Anterior cingulate cortex (tissue), 58 donors: ENCODE measurements around the gene GATAD2A.

Experiments used
- DNase-seq, 58 donors: peaks; one replicate each; lab custom pipeline; 2025; lab: John Stamatoyannopoulos, UW

GATAD2A gene

DNA sequence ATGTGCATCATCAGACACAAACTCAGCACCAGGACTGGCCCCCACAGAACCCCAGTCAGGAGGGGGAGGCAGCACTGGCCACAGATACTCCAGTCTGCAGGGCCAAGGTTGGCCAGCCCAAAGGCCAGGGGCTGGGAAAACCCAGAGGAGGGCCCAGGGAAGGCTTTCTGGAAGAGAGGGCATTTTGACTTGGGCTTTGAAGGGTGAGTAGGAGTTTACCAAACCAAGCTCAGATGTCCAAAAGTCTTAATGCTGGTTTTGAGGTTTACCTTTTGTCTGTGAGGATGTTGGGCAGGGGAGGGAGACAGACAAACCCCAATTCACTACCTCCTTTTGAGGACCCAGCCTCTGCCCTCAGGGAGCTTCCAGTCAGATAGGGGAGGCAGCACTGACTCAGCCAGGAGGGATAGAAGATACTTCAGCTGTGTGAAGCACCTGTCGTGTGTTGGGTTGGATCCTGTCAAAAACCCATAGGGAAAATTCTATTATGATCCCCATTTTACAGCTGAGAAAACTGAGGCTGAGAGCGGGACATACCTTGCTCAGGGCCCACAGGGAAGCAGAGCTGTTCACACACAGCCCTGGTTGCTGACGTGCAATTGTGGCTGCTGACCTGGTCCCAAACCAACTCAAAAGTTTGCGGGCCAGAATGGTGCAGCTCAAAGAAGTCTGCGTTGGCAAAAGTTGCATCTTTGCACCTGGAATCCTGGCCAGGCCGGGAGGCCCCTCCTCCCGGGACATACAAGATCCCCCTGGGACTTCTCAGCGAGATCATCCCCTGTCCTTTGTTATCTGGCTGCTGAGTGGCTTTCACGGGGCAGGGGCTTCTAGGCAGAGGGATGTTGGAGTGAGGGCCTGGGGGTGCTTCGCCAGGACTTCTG is 145.7 kb downstream of the GATAD2A start:
- no peak for DNase-seq

DNA sequence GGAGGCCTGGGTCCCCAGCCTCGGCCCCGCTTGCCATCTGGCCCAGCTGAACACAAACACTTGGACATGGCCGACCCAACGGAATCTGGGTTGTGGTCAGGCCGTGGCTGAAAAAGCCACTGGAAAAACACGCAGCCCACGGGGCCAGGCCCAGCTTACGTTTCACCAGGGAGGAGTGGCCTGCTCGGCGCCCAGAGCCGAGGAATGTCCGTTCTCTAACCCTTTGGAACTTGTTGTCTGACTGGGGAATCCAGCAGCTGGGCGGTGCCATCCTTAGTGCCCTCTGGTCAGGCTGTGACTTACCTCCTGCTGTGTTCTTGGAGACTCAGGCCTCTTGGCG is 146.3 kb downstream of the GATAD2A start:
- no peak for DNase-seq

DNA sequence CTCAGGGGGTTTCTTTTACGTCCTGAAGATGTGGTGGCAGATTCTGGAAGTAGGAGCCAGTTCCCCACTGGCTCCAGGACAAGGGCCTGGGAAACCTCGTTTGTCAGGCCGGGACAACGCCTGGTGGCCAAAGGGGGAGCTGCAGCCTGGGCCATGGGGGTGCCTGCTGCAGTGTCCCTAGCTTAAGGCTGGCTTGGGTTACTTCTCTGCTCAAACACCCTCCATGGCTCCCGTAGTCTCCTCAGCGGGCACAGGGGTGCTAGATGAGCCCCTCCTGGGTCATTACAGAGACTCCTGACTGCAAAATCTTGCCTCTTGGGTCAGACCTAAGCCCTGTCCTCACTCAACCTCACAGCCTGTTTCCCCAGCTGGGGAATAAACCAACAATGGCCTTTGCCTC is 147.3 kb downstream of the GATAD2A start:
- DNase-seq: no peak

DNA sequence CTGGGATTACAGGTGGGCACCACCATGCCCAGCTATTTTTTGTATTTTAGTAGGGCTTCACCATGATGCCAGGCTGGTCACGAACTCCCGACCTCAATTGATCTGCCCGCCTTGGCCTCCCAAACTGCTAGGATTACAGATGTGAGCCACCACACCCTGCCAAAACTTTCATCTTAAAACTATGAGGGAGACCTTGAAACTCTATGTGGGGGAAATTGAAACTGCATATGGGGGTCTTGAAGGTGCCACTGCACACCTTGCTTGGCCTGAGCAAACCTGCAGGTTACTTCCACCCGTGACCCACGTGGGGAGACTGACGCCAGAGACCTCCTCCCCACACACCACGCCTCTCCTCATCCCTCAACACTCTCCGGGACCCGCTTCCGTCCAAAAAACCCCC is 148.2 kb downstream of the GATAD2A start:
- no peak for DNase-seq

DNA sequence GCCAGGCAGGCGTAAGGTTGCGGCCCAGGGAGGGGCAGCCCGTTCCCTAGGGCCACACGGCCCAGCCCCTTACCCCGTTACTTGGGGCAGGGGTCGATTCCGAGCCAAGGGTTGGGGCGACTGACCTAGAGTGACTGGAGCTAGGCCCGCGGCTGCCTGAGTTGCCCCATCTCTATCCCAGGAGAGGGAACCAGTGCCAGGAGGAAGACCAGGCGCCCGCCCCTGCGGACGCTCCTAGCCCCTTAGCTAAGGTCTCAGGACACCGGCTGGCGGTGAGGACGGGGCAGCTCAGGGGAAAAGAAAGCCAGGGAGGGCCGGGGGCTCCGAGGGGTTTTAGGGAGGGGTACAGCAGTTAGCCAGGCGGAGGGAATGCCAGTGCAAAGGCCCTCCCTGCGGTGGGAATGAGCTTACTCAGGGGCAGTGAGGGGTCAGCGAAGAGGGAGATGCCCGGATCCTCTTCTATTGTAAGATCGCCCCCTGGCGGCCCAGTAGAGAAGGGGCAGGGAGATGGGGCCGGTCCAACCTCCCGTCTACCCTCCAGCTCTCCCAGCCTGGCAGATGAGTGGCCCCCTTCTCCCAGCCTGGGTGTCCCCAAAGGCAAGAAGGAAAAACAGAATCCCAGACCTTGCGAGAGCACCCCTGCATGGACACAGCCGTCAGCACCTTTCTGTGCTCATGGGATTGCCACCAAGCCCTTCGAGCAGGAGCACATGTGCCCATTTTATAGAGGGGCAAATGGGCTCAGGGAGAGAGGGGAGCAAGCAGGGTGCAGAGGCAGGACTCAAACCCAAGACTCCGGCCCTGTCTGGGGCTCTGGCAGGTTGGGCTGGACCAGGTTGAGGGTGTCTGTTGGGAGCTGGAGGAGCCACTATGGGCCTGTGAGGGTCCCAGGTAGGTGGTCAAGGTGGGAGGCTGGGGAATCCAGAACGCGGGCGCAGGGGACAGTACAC is 148.9 kb downstream of the GATAD2A start:
- DNase-seq: peak in 2 of 58 donors; percentile 28 to 43

DNA sequence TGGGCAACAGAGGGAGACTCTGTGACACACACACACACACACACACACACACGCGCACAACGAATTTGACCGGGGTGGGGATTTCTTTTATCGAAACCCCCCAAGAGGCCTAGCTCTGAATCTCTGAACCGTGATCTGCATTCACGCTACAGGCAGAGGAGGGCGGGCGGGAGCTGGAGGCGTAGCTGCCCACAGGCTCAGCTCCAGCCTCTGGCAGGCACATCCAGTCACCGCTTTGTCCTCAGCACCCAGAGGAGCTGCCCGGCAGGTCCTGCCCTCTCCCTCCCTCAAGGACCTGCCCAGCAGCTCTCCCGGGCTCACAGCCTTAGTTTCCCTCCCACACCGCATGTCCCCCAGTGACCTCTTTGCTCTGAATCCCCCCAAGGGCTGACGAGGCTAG is 152.6 kb downstream of the GATAD2A start:
- DNase-seq: no peak
